Parathyroid adenoma (tissue), 2 donors: ENCODE measurements around the gene PTPRT.

Experiments used
- H2AFZ ChIP-seq: fragments of 300-600 bp; sonication (generic); one replicate; pipeline ENCODE4 v1.7.0; 2017; ENCODE audit warnings: antibody characterized with exemption, mild to moderate bottlenecking
- H3K27ac ChIP-seq: fragments of 300-600 bp; sonication (generic); one replicate; pipeline ENCODE4 v1.7.0; 2017
- H3K27me3 ChIP-seq: fragments of 300-600 bp; sonication (generic); one replicate; pipeline ENCODE4 v1.7.0; 2017; ENCODE audit warnings: low read length; ENCODE audit not compliant: control insufficient read depth, insufficient read depth
- H3K36me3 ChIP-seq: fragments of 300-600 bp; sonication (generic); one replicate; pipeline ENCODE4 v1.7.0; 2017; ENCODE audit warnings: low read length; ENCODE audit not compliant: control insufficient read depth, insufficient read depth
- H3K4me1 ChIP-seq: fragments of 300-600 bp; sonication (generic); one replicate; pipeline ENCODE4 v1.7.0; 2017; ENCODE audit warnings: control low read depth
- H3K4me2 ChIP-seq: fragments of 300-600 bp; sonication (generic); one replicate; pipeline ENCODE4 v1.7.0; 2017; ENCODE audit warnings: low read length
- H3K4me3 ChIP-seq: fragments of 300-600 bp; sonication (generic); one replicate; pipeline ENCODE4 v1.7.0; 2017; ENCODE audit warnings: low read depth, low read length
- H3K79me2 ChIP-seq: fragments of 300-600 bp; sonication (generic); one replicate; pipeline ENCODE4 v1.7.0; 2017; ENCODE audit warnings: control low read depth
- H3K9ac ChIP-seq: fragments of 300-600 bp; sonication (generic); one replicate; pipeline ENCODE4 v1.7.0; 2017; ENCODE audit warnings: mild to moderate bottlenecking
- H3K9me3 ChIP-seq: fragments of 300-600 bp; sonication (generic); one replicate; pipeline ENCODE4 v1.7.0; 2017; ENCODE audit warnings: low read length; ENCODE audit not compliant: control insufficient read depth
- CTCF ChIP-seq: fragments of 300-600 bp; sonication (generic); IDR thresholded peaks from one replicate; pipeline ENCODE4 v1.7.0; 2017; ENCODE audit warnings: antibody characterized with exemption, mild to moderate bottlenecking
- donor health status: primary hyperparathyroidism.

PTPRT gene

GRCh38 chr20:43205699-43206098 lies 16.0 kb upstream of the PTPRT start:
- Histone ChIP-seq H3K4me2 (no peak overlapping the region), H3K27ac (no peak overlapping the region), H3K9me3 (no peaks in the 10 kb centered on the region), H3K9ac (no peak overlapping the region), H3K4me1 (no peaks in the 10 kb centered on the region), H2AFZ (no peak overlapping the region), H3K27me3 (no peaks in the 10 kb centered on the region), H3K36me3 (no peaks in the 10 kb centered on the region), H3K4me3 (no peak overlapping the region), H3K79me2 (no peaks in the 10 kb centered on the region)
- TF ChIP-seq CTCF, result no peak

- H3K36me3 ChIP-seq, result no peaks in the 10 kb centered on the region
- H3K27me3 ChIP-seq, result no peaks in the 10 kb centered on the region
- TF ChIP-seq CTCF, result no peak
These were observed 12.4 kb upstream of the PTPRT start for GRCh38 chr20:43202100-43202499.

GRCh38 chr20:43198607-43199006 lies 8.9 kb upstream of the PTPRT start:
- Histone ChIP-seq H2AFZ (no peak overlapping the region), H3K9ac (no peak overlapping the region), H3K4me3 (no peak overlapping the region), H3K4me2 (no peak overlapping the region), H3K36me3 (no peaks in the 10 kb centered on the region), H3K79me2 (no peaks in the 10 kb centered on the region), H3K27me3 (no peaks in the 10 kb centered on the region), H3K27ac (no peak overlapping the region), H3K4me1 (no peaks in the 10 kb centered on the region), H3K9me3 (no peaks in the 10 kb centered on the region)
- no peak for TF ChIP-seq CTCF

More at GRCh38 chr20:43202100-43202499, 12.4 kb upstream of the PTPRT start:
- Histone ChIP-seq H3K9ac (no peak overlapping the region), H3K9me3 (no peaks in the 10 kb centered on the region), H3K4me3 (no peak overlapping the region), H3K27ac (no peak overlapping the region), H2AFZ (no peak overlapping the region), H3K4me2 (no peak overlapping the region), H3K4me1 (no peaks in the 10 kb centered on the region), H3K79me2 (no peaks in the 10 kb centered on the region)

GRCh38 chr20:43196243-43196642 lies 6.5 kb upstream of the PTPRT start:
- no peak overlapping the region for H3K4me2 ChIP-seq
- no peaks in the 10 kb centered on the region for H3K4me1 ChIP-seq
- TF ChIP-seq CTCF, result no peak
- H3K79me2 ChIP-seq, result no peaks in the 10 kb centered on the region
- no peaks in the 10 kb centered on the region for H3K27me3 ChIP-seq
- no peak overlapping the region for H3K9ac ChIP-seq
- H2AFZ ChIP-seq, result no peak overlapping the region
- no peak overlapping the region for H3K27ac ChIP-seq
- no peaks in the 10 kb centered on the region for H3K9me3 ChIP-seq
- H3K36me3 ChIP-seq, result no peaks in the 10 kb centered on the region
- H3K4me3 ChIP-seq, result no peak overlapping the region

GRCh38 chr20:43194137-43194536 lies 4.4 kb upstream of the PTPRT start:
- Histone ChIP-seq H3K9ac (no peak overlapping the region), H3K4me1 (no peaks in the 10 kb centered on the region), H3K36me3 (no peaks in the 10 kb centered on the region), H3K27me3 (no peaks in the 10 kb centered on the region), H3K4me2 (no peak overlapping the region), H3K4me3 (no peak overlapping the region), H3K9me3 (no peaks in the 10 kb centered on the region), H3K27ac (no peak overlapping the region), H2AFZ (no peak overlapping the region), H3K79me2 (no peaks in the 10 kb centered on the region)
- no peak for TF ChIP-seq CTCF
